ENCODE measurements around the gene WDR45B. TPM values are rescaled to one million over a fixed set of nuclear protein-coding genes. Genes with fewer than 3 reads are reported as not detected.
"Not testable (repeated sequence)": the region's sequence is repeated elsewhere in the genome, so short reads cannot be mapped to it uniquely, and the experiment has no call there.

Gene WDR45B
- total and polyA plus RNA-seq, 4 donors, result 83.8 to 120 (median 102) TPM

DNA sequence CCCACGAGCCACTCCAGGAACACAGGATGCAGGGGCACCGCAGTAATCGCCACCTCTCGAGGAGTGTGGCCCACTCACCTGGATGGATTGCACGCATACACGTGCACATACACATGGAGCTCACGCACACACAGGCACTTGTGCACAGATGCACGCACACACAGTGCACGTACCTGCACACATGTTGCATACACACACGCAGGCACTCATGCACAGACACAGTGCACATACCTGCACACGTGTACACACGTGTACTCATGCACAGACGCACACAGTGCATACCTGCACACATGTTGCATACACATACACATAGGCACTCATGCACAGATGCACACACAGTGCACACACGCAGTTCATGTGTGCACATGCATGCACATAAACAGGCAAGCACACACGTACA is 11.6 kb upstream of the WDR45B start:
- Histone ChIP-seq H3K36me3 (ENCODE audit: control insufficient read depth, insufficient read depth, low read length) (peaks cover 92% of the 10 kb centered on the region), H3K27me3 (ENCODE audit: control insufficient read depth, insufficient read depth, low read length) (no peaks in the 10 kb centered on the region), H3K27ac (ENCODE audit: low read depth, low read length) (no peak overlapping the region), H3K4me1 (ENCODE audit: control insufficient read depth, insufficient read depth, low read length) (peaks cover 6% of the 10 kb centered on the region), H3K4me3 (ENCODE audit: low read depth, low read length) (no peak overlapping the region), H3K9me3 (ENCODE audit: control insufficient read depth, insufficient read depth, low read length) (no peaks in the 10 kb centered on the region)
- WGBS (ENCODE audit: insufficient coverage), result 94% methylated on average over 15 of the region's 15 CpGs
- no peak for DNase-seq (ENCODE audit: low read depth in 4 of 6, low spot score in 6 of 6)

DNA sequence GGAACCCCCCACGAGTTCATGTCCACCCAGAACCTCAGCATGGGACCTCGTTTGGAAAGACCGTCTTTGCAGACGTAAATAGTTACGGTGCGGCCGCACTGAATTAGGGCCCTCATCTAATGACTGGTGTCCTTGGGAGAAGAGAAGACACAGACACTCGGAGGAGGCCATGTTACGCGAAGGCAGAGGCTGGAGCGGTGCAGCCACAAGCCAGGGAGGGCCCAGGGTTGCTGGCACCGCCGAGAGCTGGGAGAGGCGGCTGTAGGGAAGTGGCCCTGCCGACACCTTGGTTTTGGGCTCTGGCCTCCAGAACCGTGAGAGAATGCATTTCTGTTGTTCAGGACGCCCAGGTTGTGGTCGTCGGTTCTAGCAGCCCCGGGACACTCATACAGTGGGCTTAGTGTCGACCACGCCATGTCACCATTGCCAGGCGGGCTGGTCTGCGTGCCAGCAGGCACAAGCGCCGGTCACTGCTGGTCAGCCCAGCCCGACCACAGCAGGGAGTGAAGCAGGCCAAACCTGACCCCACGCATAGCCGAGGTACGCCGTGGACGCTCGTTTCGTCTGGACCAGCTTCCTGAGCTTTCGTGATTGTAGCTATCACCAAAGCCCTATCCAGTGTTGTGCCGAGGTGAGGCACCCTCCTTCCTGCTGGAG is 10.7 kb upstream of the WDR45B start:
- WGBS (ENCODE audit: insufficient coverage), result 96% methylated on average over 36 of the region's 36 CpGs
- Histone ChIP-seq H3K27ac (ENCODE audit: low read depth, low read length) (no peak overlapping the region), H3K4me1 (ENCODE audit: control insufficient read depth, insufficient read depth, low read length) (no peaks in the 10 kb centered on the region), H3K9me3 (ENCODE audit: control insufficient read depth, insufficient read depth, low read length) (no peaks in the 10 kb centered on the region), H3K27me3 (ENCODE audit: control insufficient read depth, insufficient read depth, low read length) (no peaks in the 10 kb centered on the region), H3K4me3 (ENCODE audit: low read depth, low read length) (no peak overlapping the region), H3K36me3 (ENCODE audit: control insufficient read depth, insufficient read depth, low read length) (peaks cover 86% of the 10 kb centered on the region)
- DNase-seq (ENCODE audit: low read depth in 4 of 6, low spot score in 6 of 6), result no peak

DNA sequence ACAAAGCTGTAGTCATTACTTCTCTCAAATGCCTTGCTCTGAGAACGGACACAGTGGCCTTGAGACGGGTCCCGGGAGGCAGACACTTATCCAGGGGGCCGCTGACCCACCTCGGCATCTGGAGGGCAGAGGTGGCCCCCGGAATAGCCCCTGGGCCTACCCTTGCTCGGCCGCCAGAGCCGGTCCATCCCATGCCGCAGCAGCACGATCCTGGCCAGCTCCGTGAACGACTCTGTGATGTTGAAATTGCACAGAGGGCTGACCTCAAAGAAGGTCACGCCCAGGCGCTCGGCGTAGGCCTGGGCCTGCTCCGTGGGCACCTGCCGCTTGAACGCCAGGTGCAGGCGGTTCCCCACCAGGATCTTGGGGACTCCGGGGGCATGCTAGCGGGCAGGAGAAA is 10.1 kb upstream of the WDR45B start:
- no peak for DNase-seq (ENCODE audit: low read depth in 4 of 6, low spot score in 6 of 6)
- H3K27me3 ChIP-seq (ENCODE audit: control insufficient read depth, insufficient read depth, low read length), result no peaks in the 10 kb centered on the region
- peaks cover 86% of the 10 kb centered on the region for H3K36me3 ChIP-seq (ENCODE audit: control insufficient read depth, insufficient read depth, low read length)

DNA sequence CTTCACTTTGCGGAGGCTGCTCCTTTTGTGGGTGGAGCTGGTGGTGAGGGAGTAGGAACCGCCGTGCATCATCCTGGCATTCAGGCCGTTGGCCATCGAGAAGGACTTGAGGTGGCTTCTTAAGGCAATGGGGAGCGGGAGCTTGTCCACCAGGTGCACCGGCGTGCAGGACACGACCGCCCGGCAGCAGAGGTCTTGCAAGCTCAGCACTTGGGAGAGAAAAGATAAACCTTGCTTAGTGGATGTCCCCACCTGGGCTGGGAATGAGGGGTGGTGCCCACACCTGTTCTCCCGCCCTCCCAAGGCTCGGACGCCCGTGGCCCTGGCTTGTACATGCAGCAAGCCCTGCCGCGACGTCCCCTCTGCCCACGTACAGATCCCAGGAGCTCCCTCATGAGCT is 9.7 kb upstream of the WDR45B start:
- Histone ChIP-seq H3K27ac (ENCODE audit: low read depth, low read length) (no peak overlapping the region), H3K36me3 (ENCODE audit: control insufficient read depth, insufficient read depth, low read length) (peaks cover 83% of the 10 kb centered on the region), H3K4me3 (ENCODE audit: low read depth, low read length) (no peak overlapping the region), H3K27me3 (ENCODE audit: control insufficient read depth, insufficient read depth, low read length) (no peaks in the 10 kb centered on the region), H3K9me3 (ENCODE audit: control insufficient read depth, insufficient read depth, low read length) (no peaks in the 10 kb centered on the region), H3K4me1 (ENCODE audit: control insufficient read depth, insufficient read depth, low read length) (no peaks in the 10 kb centered on the region)
- no peak for DNase-seq (ENCODE audit: low read depth in 4 of 6, low spot score in 6 of 6)
- WGBS (ENCODE audit: insufficient coverage), result 93% methylated on average over 19 of the region's 19 CpGs

More for the DNA sequence above, 10.1 kb upstream of the WDR45B start:
- Histone ChIP-seq H3K27ac (ENCODE audit: low read depth, low read length) (no peak overlapping the region), H3K4me3 (ENCODE audit: low read depth, low read length) (no peak overlapping the region), H3K9me3 (ENCODE audit: control insufficient read depth, insufficient read depth, low read length) (no peaks in the 10 kb centered on the region), H3K4me1 (ENCODE audit: control insufficient read depth, insufficient read depth, low read length) (no peaks in the 10 kb centered on the region)
- WGBS (ENCODE audit: insufficient coverage), result 97% methylated on average over 23 of the region's 23 CpGs

DNA sequence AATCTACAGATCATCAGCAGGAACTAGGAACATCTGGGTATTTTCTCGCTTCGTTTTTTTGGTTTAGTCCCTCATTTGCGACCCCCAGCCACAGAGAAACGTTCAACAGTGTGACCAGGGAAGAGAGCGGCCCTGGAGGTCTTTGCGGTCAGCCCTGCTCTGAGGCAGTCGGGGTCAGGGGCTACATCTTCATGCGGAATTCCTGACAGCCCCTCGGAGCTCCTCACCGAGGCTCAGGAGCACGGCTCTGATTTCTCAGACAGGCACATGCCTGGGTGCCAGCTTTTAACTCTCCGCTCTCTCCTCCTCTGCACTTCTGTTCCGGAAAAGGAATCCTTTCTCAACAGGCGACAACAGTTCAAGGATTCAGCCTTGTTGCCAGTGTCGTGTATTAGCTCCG is 8.0 kb upstream of the WDR45B start:
- H3K4me3 ChIP-seq (ENCODE audit: low read depth, low read length), result no peak overlapping the region
- H3K4me1 ChIP-seq (ENCODE audit: control insufficient read depth, insufficient read depth, low read length), result no peaks in the 10 kb centered on the region
- no peak overlapping the region for H3K27ac ChIP-seq (ENCODE audit: low read depth, low read length)
- 83% methylated on average over 13 of the region's 16 CpGs for WGBS (ENCODE audit: insufficient coverage)
- no peaks in the 10 kb centered on the region for H3K27me3 ChIP-seq (ENCODE audit: control insufficient read depth, insufficient read depth, low read length)
- H3K36me3 ChIP-seq (ENCODE audit: control insufficient read depth, insufficient read depth, low read length), result peaks cover 66% of the 10 kb centered on the region
- H3K9me3 ChIP-seq (ENCODE audit: control insufficient read depth, insufficient read depth, low read length), result no peaks in the 10 kb centered on the region
- no peak for DNase-seq (ENCODE audit: low read depth in 4 of 6, low spot score in 6 of 6)

DNA sequence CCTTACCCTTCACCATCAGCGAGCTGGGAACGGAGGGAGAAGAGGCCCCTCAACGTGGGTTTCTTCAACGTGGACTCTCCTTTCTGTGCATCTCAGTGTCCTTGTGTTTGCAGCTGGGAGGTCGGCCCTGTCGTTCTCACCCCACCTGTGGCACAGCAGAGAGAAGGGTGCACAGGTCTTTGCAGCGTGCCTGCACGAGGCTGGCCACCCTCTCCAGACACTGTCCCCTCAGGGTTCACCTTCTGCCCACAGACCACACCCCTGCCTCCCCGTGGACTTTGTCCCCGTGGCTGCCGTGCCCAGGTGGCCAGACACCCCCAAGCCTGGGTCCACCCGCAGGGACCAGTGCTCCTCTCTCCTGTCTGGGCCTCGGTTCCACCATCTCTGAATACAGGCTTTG is 7.3 kb upstream of the WDR45B start:
- Histone ChIP-seq H3K27ac (ENCODE audit: low read depth, low read length) (no peak overlapping the region), H3K9me3 (ENCODE audit: control insufficient read depth, insufficient read depth, low read length) (no peaks in the 10 kb centered on the region), H3K36me3 (ENCODE audit: control insufficient read depth, insufficient read depth, low read length) (peaks cover 60% of the 10 kb centered on the region), H3K27me3 (ENCODE audit: control insufficient read depth, insufficient read depth, low read length) (no peaks in the 10 kb centered on the region), H3K4me3 (ENCODE audit: low read depth, low read length) (no peak overlapping the region), H3K4me1 (ENCODE audit: control insufficient read depth, insufficient read depth, low read length) (no peaks in the 10 kb centered on the region)
- 86% methylated on average over 11 of the region's 13 CpGs for WGBS (ENCODE audit: insufficient coverage)
- DNase-seq (ENCODE audit: low read depth in 4 of 6, low spot score in 6 of 6), result no peak

DNA sequence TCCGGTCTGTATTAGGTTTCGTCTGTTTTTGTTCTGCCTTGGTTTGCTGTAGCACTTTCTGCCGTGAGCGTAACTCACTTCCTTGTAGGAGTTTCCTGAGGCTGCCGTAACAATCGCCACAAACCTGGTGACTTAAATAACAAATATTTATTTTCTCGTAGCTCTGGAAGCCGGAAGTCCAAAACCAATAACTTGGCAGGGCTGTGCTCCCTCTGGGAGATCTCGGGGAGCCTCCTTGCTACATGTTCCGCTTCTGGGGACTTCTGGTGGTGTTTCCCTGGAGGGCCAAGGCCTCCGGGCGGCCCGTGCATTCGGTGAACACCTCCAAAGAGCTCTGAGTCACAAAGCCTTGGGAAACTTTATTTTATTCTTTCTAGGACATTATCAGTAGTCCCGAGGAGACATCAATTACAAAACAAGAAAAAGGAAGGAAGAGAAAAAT is 6.8 kb upstream of the WDR45B start:
- no peaks in the 10 kb centered on the region for H3K4me1 ChIP-seq (ENCODE audit: control insufficient read depth, insufficient read depth, low read length)
- 91% methylated on average over 4 of the region's 15 CpGs for WGBS (ENCODE audit: insufficient coverage)
- no peak overlapping the region for H3K4me3 ChIP-seq (ENCODE audit: low read depth, low read length)
- no peak for DNase-seq (ENCODE audit: low read depth in 4 of 6, low spot score in 6 of 6)
- peaks cover 55% of the 10 kb centered on the region for H3K36me3 ChIP-seq (ENCODE audit: control insufficient read depth, insufficient read depth, low read length)
- H3K27ac ChIP-seq (ENCODE audit: low read depth, low read length), result no peak overlapping the region
- H3K9me3 ChIP-seq (ENCODE audit: control insufficient read depth, insufficient read depth, low read length), result no peaks in the 10 kb centered on the region
- no peaks in the 10 kb centered on the region for H3K27me3 ChIP-seq (ENCODE audit: control insufficient read depth, insufficient read depth, low read length)

DNA sequence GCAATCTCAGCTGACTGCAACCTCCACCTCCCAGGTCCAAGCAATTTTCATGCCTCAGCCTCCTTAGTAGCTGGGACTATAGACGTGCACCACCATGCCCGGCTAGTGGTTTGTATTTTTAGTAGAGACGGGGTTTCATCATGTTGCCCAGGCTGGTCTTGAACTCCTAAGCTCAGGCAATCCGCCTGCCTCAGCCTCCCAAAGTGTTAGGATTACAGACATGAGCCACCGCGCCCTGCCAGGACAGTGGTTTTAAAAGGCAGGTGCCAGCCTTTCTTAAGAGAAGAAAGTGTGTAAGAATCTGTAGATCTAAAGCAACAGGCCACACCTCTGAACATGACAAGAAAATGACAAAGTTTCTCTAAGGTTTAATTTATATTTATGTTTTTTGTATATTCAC is 6.4 kb upstream of the WDR45B start:
- H3K9me3 ChIP-seq (ENCODE audit: control insufficient read depth, insufficient read depth, low read length); H3K27me3 ChIP-seq (ENCODE audit: control insufficient read depth, insufficient read depth, low read length); H3K27ac ChIP-seq (ENCODE audit: low read depth, low read length); H3K4me1 ChIP-seq (ENCODE audit: control insufficient read depth, insufficient read depth, low read length); H3K4me3 ChIP-seq (ENCODE audit: low read depth, low read length); DNase-seq (ENCODE audit: low read depth in 4 of 6, low spot score in 6 of 6): not testable (repeated sequence)
- 88% methylated on average over 6 of the region's 6 CpGs for WGBS (ENCODE audit: insufficient coverage)
- peaks cover 51% of the 10 kb centered on the region for H3K36me3 ChIP-seq (ENCODE audit: control insufficient read depth, insufficient read depth, low read length)

DNA sequence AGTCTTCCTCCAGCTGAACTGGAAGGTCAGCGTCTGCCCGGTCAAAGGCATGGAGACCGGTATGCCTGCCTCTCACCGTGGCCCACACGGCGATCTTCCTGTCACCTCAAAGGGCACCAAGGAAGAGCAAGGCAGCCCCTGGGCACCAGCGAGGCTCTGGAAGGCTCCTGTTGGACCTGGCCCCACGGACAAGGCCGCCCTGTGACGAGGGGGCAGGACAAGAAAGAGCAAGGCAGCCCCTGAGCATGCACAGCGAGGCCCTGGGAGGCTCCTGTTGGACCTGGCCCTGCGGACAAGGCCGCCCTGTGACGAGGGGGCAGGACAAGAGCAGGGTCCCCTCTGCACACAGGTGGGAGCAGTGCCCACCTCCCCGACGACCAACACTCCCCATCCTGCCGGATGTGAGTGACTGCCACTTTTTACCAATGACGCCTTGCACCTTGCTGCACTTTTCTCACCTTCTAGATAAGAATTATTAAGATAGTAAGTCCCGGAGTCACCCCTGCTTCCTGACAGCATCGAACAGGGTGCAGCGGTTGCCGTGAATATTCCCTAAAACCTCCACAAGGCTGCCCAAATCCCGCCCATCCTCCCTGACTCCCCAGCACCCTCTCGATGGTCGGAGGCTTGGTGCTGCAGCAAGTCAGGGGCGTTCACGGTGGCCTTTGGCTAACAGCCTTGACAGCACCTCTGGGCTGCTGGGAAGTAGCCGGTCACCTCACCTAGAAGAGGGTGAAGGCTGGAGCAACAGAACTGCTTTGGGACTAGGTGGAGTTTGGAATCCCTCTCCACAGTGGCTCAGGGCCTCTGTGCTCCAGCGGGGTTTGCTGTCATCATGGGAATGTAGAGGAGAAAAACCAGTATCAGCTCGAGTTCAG is 5.6 kb upstream of the WDR45B start:
- no peak overlapping the region for H3K27ac ChIP-seq (ENCODE audit: low read depth, low read length)
- whole genome bisulfite sequencing (ENCODE audit: insufficient coverage), result 85% methylated on average over 30 of the region's 30 CpGs
- no peak for DNase-seq (ENCODE audit: low read depth in 4 of 6, low spot score in 6 of 6)

DNA sequence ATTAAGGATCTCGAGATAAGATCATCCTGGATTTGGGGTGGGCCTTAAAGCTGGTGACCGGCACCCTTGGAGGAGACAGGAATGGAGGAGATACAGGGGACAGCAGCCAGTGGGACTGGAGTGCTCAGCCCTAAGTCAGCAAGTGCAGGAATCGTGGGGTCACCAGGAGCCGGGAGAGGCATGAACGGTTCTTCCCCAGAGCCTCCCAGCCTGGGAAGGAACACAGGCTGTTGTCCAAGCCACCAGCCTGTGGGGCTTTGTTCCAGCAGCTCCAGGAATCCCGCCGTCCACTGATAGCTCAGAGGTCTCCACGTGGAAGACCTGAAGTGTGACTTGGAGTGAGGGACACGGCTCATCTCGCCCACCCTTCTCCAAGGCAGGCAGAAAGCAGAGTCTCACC is 2.5 kb upstream of the WDR45B start:
- H3K27ac ChIP-seq (ENCODE audit: low read depth, low read length), result no peak overlapping the region
- H3K36me3 ChIP-seq (ENCODE audit: control insufficient read depth, insufficient read depth, low read length), result peaks cover 18% of the 10 kb centered on the region
- H3K27me3 ChIP-seq (ENCODE audit: control insufficient read depth, insufficient read depth, low read length), result no peaks in the 10 kb centered on the region
- H3K9me3 ChIP-seq (ENCODE audit: control insufficient read depth, insufficient read depth, low read length), result no peaks in the 10 kb centered on the region
- H3K4me3 ChIP-seq (ENCODE audit: low read depth, low read length), result no peak overlapping the region
- DNase-seq (ENCODE audit: low read depth in 4 of 6, low spot score in 6 of 6), result no peak
- peaks cover 28% of the 10 kb centered on the region for H3K4me1 ChIP-seq (ENCODE audit: control insufficient read depth, insufficient read depth, low read length)
- WGBS (ENCODE audit: insufficient coverage), result 92% methylated on average over 5 of the region's 10 CpGs

More for the DNA sequence above, 5.6 kb upstream of the WDR45B start:
- H3K36me3 ChIP-seq (ENCODE audit: control insufficient read depth, insufficient read depth, low read length), result peaks cover 43% of the 10 kb centered on the region
- H3K4me1 ChIP-seq (ENCODE audit: control insufficient read depth, insufficient read depth, low read length), result peaks cover 9% of the 10 kb centered on the region
- no peaks in the 10 kb centered on the region for H3K9me3 ChIP-seq (ENCODE audit: control insufficient read depth, insufficient read depth, low read length)
- H3K27me3 ChIP-seq (ENCODE audit: control insufficient read depth, insufficient read depth, low read length), result no peaks in the 10 kb centered on the region
- H3K4me3 ChIP-seq (ENCODE audit: low read depth, low read length), result no peak overlapping the region

Data from spinal cord (tissue), 10 donors.